HFF-Myc (cell line): ENCODE data around the gene INPP5E.

Source experiments
- DNase-seq: peaks from one replicate; pipeline ENCODE4 v3.0.0-alpha.2; 2011; ENCODE audit warnings: low read depth; ENCODE audit errors: extremely low read depth
- H3K4me3 ChIP-seq: replicated peaks from 2 replicates; pipeline ENCODE4 v1.5.1; 2011; ENCODE audit warnings: low read depth, mild to moderate bottlenecking, control low read depth, low read length
- TF ChIP-seq, protein P1 (sequence below): IDR thresholded peaks from 2 replicates; pipeline ENCODE4 v1.5.1; 2012; ENCODE audit warnings: mild to moderate bottlenecking, low read depth, low read length, control low read depth; ENCODE audit errors: missing control alignments

INPP5E gene

GRCh38 chr9:136485049-136486045 is 45.7 kb upstream of the INPP5E start:
- no peak overlapping the region for H3K4me3 ChIP-seq
- TF ChIP-seq, protein P1, sequence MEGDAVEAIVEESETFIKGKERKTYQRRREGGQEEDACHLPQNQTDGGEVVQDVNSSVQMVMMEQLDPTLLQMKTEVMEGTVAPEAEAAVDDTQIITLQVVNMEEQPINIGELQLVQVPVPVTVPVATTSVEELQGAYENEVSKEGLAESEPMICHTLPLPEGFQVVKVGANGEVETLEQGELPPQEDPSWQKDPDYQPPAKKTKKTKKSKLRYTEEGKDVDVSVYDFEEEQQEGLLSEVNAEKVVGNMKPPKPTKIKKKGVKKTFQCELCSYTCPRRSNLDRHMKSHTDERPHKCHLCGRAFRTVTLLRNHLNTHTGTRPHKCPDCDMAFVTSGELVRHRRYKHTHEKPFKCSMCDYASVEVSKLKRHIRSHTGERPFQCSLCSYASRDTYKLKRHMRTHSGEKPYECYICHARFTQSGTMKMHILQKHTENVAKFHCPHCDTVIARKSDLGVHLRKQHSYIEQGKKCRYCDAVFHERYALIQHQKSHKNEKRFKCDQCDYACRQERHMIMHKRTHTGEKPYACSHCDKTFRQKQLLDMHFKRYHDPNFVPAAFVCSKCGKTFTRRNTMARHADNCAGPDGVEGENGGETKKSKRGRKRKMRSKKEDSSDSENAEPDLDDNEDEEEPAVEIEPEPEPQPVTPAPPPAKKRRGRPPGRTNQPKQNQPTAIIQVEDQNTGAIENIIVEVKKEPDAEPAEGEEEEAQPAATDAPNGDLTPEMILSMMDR = peak; percentile 89
- peak; percentile 50 for DNase-seq

DNA sequence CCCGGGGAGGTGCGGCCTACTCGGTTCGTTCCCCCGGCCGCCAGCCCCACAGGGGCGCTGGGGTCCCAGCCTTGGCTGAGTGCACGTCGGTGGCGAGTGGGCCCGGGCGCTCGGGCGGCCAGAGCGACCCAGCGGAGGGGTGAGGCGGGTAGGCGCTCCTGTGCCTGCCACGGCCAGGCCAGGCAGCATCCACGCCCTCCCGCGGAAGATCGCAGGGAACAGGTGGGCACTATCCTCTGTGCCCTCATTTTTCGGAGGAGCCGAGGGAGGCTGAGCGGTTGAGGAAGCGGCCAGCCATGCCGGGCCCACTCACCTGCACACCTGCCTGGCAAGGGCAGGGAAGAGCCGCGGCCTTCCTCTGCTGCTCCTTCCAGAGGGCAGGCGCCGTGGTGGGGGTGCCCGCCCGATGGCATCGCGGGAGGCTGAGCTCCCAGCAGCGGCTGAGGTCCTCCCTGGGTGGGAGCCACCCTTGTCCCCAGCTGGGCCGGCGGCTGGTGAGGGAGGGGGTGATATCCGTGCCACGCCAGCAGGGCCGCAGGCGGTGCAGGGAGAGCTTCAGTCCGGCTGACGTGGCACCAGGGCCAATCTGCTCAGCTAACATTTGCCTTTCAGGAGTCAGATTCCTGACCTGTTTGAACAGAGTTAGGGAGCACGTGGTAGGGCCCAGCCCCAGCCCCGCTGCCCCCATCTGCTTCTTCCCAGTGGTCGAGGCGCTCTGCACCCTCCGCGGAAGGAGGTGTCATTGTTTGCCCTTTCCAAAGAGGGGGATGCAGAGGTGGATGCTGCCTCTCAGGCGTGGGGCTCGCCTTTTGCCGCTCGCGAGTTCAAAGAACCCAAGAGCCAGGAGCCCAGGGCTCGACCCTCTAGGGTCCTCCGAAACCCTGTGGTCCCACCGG is 44.8 kb upstream of the INPP5E start:
- TF ChIP-seq, protein P1 = no peak
- no peak for DNase-seq
- peak overlapping the region; percentile 49 for H3K4me3 ChIP-seq

DNA sequence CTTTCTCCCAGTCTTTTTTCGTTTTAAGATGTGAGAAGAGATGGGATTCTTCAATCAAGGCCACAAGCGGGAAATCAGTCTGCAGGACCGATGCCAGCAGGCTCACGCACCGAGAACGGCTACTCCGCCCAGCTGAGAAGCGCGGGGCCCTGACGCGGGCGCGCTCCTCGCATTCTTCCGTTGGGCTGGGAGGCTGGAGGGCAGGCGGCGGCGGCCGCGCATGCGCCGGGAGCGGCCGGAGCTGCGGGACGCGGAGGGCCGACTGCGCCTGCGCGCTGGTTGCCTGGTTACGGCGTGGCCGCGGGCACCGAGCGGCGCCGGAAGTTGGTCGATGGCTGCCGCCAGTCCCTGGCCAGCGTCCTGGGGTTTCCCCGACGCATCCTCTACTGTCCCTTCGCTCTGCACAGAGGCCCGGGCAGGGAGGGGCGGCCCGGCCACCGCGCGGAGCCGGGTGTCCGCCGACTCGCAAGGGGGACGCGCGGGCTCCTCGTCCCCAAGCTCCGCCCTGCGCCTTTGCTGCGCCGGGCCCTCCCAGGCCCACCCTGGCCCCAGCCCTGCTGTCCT is 44.0 kb upstream of the INPP5E start:
- peak overlapping the region; percentile 49 for H3K4me3 ChIP-seq
- DNase-seq = peak; percentile 52
- TF ChIP-seq, protein P1 = no peak

GRCh38 chr9:136482793-136483588 is 43.3 kb upstream of the INPP5E start, which contains the start of gene SEC16A:
Gene SEC16A, minus strand, starts transcription at chr9:136483040. Its CDS starts 5,425 bp downstream, at chr9:136477615.
- H3K4me3 ChIP-seq = peak within 1 kb of the TSS; percentile 88
- DNase-seq = peak; percentile 92
- TF ChIP-seq, protein P1 = no peak

DNA sequence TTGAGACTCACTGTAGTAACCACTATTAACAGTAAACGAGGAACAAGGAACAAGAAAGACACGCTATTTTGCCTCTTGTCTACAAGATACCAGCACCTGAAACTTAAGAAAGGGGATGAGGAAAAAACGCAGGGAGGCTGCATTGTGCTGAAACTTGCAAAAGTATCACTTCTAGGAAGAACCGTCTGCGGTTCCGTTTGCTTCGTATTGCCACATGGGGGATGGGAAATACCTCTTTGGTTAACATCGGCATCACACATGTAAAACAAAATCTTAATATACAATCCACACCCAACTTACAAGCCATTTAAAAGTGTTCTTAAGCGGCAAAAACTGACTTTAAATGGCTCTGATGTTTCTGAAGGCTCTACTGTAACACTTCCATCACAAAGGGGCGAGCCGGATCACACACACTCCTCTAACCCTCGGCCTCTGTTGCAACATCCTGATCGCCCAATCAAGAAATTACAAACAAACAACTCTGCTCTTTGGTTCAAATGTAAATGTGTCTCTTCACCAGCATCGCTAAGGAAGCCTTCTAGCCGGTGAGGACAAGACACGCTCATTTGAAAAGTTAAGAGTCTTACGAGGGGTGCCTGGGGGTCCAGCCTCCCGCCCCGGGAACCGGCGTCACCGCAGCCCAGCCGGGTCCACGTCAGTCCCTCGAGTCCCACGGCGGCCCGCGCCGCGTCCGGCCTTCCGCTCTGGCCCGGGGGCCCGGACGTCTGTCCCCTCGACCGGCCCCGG is 42.6 kb upstream of the INPP5E start:
- TF ChIP-seq, protein P1 = no peak
- peak overlapping the region; percentile 88 for H3K4me3 ChIP-seq
- no peak for DNase-seq
